ENCODE measurements around the gene TWF2. TPM values are rescaled to one million over a fixed set of nuclear protein-coding genes. Genes with fewer than 3 reads are reported as not detected.

Gene TWF2
- total RNA-seq, 4 donors from 2014 or later, result 39.3 to 60.2 (median 52.0) TPM

DNA sequence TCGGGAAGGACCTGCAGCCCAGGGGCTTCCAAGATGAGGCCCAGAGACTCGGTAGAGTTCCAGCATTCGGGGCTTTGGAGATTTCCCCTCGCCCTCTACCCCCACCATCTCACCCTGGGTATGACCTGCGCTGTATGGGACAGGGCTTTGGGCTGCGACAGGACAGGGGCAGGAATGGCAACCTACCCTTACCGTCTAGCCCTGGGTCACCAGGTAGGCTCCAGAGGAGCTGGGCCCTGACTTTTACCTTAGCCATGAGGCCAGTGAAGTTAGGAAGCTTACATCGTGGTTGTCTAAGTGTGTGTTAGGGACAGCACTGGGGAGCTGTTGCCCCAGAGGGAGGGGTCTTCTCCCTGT lies 7.3 kb upstream of the TWF2 start:
- intact Hi-C loops (cut with DNase I; ENCODE audit: low total_unique reads), result no loop called here
- TF ChIP-seq, protein P1, sequence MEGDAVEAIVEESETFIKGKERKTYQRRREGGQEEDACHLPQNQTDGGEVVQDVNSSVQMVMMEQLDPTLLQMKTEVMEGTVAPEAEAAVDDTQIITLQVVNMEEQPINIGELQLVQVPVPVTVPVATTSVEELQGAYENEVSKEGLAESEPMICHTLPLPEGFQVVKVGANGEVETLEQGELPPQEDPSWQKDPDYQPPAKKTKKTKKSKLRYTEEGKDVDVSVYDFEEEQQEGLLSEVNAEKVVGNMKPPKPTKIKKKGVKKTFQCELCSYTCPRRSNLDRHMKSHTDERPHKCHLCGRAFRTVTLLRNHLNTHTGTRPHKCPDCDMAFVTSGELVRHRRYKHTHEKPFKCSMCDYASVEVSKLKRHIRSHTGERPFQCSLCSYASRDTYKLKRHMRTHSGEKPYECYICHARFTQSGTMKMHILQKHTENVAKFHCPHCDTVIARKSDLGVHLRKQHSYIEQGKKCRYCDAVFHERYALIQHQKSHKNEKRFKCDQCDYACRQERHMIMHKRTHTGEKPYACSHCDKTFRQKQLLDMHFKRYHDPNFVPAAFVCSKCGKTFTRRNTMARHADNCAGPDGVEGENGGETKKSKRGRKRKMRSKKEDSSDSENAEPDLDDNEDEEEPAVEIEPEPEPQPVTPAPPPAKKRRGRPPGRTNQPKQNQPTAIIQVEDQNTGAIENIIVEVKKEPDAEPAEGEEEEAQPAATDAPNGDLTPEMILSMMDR (IDR thresholded peaks at IDR 0.05), result no peak
- TF ChIP-seq POLR2A (IDR thresholded peaks at IDR 0.05), result no peak
- 14 to 17% methylated on average over 8 of the region's 8 CpGs for WGBS, 2 donors
- no peak for DNase-seq (ENCODE audit: low spot score in 2 of 2)
- peak overlapping the region; percentile 43 for H3K4me3 ChIP-seq (ENCODE audit: low read depth, poor library complexity, severe bottlenecking)

DNA sequence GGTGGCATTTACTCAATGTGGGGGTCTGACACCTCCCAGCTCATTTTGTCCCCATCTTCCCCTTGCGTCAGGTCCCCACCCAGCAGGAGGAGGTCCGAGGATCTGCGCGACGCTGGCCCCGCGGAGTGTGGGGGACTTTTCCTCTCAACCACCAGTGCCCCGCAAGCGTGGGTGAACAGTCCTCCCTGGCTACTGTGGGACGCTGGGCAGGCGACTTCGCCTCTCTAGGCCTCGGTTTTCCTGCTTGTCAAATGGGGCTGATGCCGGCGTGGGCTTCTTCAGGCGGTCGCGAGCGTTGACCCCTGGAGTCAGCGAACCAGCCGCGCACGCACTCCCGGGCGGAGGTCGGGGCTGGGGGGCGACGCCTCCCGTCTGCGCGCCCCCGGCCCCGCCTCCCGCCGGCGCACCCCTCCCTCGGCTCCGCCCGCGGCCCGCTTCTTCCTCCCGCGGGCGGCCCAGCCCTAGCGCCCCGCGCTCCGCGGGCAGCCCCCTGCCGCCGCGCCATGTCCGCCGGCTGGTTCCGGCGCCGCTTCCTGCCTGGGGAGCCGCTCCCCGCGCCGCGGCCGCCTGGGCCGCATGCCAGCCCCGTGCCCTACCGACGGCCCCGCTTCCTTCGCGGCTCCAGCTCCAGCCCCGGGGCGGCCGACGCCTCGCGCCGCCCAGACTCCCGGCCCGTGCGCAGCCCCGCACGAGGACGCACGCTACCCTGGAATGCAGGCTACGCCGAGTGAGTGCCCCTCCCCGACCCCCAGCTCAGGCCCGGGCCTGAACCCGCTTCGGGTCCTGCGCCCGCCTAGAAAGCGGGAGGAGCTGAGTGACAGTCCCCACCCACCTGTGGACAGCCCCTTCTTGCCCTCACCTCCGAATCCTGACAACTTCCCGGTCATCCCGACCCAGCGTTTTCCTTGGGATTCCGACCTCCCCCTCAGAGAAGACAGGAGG lies 6.6 kb upstream of the TWF2 start, which contains the start of gene PPM1M:
Gene PPM1M (plus strand): TSS at position 438 of the 942 bp plus-strand sequence. CDS start 66 bp downstream, at position 504.
- 2% methylated on average over 32 to 33 of the region's 98 CpGs for WGBS, 2 donors
- no peak for TF ChIP-seq POLR2A (IDR thresholded peaks at IDR 0.05)
- TF ChIP-seq, protein P1 (IDR thresholded peaks at IDR 0.05), result no peak
- peak within 1 kb of the TSS; percentile 43 for H3K4me3 ChIP-seq (ENCODE audit: low read depth, poor library complexity, severe bottlenecking)
- peak in 1 of 2 donors; percentile 92 for DNase-seq (ENCODE audit: low spot score in 2 of 2)
- intact Hi-C loops (cut with DNase I; ENCODE audit: low total_unique reads), result no loop called here

DNA sequence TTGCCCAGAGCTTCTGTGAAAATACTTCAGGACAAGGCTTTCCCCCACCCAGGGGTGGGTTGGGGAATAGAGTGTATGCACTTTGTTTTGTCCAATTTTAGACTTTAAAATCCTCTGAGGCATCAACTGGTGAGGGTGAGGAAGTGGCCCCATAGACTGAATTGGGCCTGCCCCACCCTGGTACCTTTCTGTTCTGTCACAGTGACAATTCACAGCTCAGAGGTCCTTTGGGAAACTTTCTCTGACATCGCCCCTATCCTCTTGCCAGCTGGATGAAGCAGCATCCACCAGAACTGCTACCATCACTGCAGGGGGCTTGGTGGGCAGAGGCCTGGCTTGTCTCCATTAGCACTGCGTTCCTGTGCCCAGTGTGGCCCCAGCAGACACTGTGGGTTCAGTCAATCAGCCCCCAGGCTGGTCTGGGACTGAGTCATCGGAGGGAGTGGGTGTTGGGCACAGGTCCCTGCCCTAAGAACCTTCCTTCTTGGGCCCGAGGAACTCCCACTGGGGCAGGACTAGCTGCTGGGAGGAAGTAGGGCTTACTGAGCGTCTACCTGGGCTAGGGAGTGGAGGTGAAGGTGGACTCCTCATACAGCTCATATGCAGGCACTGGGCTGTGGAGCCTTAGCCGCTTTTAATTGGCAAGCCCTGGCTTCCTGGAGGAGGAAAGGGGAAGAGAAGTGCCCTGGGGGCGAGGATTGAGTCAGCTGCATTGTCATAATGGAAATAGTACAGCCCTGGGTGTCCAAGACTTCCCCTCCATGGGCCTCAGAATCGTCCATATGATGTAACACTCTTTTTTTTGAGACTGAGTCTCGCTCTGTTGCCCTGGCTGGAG lies 5.1 kb upstream of the TWF2 start:
- WGBS, 2 donors, result 44 to 48% methylated on average over 9 of the region's 9 CpGs
- peak in 1 of 2 donors; percentile 87 for DNase-seq (ENCODE audit: low spot score in 2 of 2)
- no peak overlapping the region for H3K4me3 ChIP-seq (ENCODE audit: low read depth, poor library complexity, severe bottlenecking)
- intact Hi-C loops (cut with DNase I; ENCODE audit: low total_unique reads), result no loop called here
- no peak for TF ChIP-seq POLR2A (IDR thresholded peaks at IDR 0.05)
- TF ChIP-seq, protein P1 (IDR thresholded peaks at IDR 0.05), result no peak

DNA sequence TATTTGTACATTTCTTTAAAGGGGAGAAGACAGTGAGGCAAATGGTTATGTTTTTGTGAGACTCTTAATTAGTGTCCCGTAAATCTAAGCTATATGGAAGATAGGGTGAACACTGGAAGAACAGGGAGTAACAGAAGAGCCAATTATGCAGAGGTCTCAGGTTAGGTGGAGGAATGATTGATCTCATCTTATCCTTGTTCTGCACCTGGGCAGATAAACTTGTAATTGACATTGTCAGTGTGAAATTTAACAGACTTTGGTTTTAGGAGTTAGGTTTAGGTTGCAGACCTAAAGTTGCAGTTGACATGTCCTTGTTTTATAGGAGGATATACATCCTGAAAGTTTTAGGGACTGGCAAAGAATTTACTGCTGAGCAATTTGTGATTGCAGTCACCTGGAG lies 3.1 kb upstream of the TWF2 start:
- DNase-seq (ENCODE audit: low spot score in 2 of 2), result no peak
- intact Hi-C loops (cut with DNase I; ENCODE audit: low total_unique reads), result no loop called here
- 85 to 88% methylated on average over 1 of the region's 1 CpG for WGBS, 2 donors
- no peak overlapping the region for H3K4me3 ChIP-seq (ENCODE audit: low read depth, poor library complexity, severe bottlenecking)
- TF ChIP-seq, protein P1 (IDR thresholded peaks at IDR 0.05), result no peak
- no peak for TF ChIP-seq POLR2A (IDR thresholded peaks at IDR 0.05)

DNA sequence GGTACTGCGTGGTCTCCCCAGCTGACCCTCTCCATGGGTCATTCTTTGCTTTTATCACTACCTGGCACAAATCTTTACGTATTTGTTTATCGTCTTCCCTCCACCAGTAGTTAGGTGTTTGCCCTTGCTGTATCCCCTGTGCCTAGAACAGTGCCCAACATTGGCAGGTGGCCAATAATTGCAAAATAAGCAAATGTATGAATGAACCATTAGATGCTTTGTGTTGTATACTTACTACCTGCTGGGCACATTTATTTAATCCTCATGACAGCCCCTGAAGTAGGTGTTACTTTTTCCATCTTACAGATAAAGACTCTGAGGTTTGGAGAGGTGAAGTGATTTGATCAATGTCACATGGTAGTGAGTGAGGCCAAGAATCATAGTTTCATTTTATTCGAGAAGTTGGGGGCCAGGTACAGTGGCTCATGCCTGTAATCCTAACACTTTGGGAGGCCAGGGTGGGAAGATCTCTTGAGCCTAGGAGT lies 2.0 kb upstream of the TWF2 start:
- no peak for TF ChIP-seq POLR2A (IDR thresholded peaks at IDR 0.05)
- TF ChIP-seq, protein P1 (IDR thresholded peaks at IDR 0.05), result no peak
- intact Hi-C loops (cut with DNase I; ENCODE audit: low total_unique reads), result no loop called here
- DNase-seq (ENCODE audit: low spot score in 2 of 2), result no peak
- H3K4me3 ChIP-seq (ENCODE audit: low read depth, poor library complexity, severe bottlenecking), result no peak overlapping the region
- WGBS, 2 donors, result 78 to 89% methylated on average over 4 of the region's 4 CpGs

Data from lower leg skin (tissue), 4 donors.